Kidney (tissue), 14 donors: Measurements from ENCODE around the gene MRPL55. TPM values are rescaled to one million over a fixed set of nuclear protein-coding genes. Genes with fewer than 3 reads are reported as not detected.

Experiments used
- DNase-seq, 5 donors: peaks; one replicate each; pipeline ENCODE4 v3.0.0-alpha.2; 2013 to 2020
- FAIRE-seq: peaks from 2 replicates; lab custom pipeline; 2012; peaks lifted over from hg19 to GRCh38; lab: Jason Lieb, UNC
- H3K27ac ChIP-seq, 2 donors: one replicate each; pipeline ENCODE4 v1.7.0; 2013; ENCODE audit warnings: low read depth in 2 of 2, low read length in 2 of 2, inconsistent platforms in 1 of 2
- H3K27me3 ChIP-seq: one replicate; pipeline ENCODE4 v1.7.1; 2013; ENCODE audit warnings: low read length, inconsistent platforms; ENCODE audit not compliant: control insufficient read depth, insufficient read depth
- H3K36me3 ChIP-seq, 3 donors: one replicate each; pipeline versions ENCODE4 v1.7.0 to v1.7.1; 2013; ENCODE audit warnings: low read length in 3 of 3, control low read depth in 1 of 3, inconsistent platforms in 1 of 3; ENCODE audit not compliant: insufficient read depth in 3 of 3, control insufficient read depth in 2 of 3
- H3K4me1 ChIP-seq, 3 donors: one replicate each; pipeline versions ENCODE4 v1.7.0 to v1.7.1; 2013; ENCODE audit warnings: low read length in 3 of 3, inconsistent platforms in 1 of 3, low read depth in 1 of 3; ENCODE audit not compliant: control insufficient read depth in 2 of 3, insufficient read depth in 2 of 3
- H3K4me3 ChIP-seq, 3 donors: one replicate each; pipeline versions ENCODE4 v1.7.0 to v1.8.1; 2013; ENCODE audit warnings: low read length in 3 of 3, control low read depth in 1 of 3, inconsistent platforms in 1 of 3
- H3K9ac ChIP-seq, 3 donors: one replicate each; pipeline versions ENCODE4 v1.7.0 to v1.7.1; 2013; ENCODE audit warnings: low read length in 3 of 3, control low read depth in 1 of 3, inconsistent platforms in 1 of 3
- H3K9me3 ChIP-seq, 3 donors: one replicate each; pipeline versions ENCODE4 v1.7.0 to v1.7.1; 2013; ENCODE audit warnings: low read length in 3 of 3, control low read depth in 1 of 3, inconsistent platforms in 1 of 3; ENCODE audit not compliant: control insufficient read depth in 2 of 3, insufficient read depth in 1 of 3
- intact Hi-C: fragments of 100-400 bp; cut with DNase I; formaldehyde crosslinking; loops from one replicate; pipeline ENCODE4 v1.11.1; 2022
- polyA plus RNA-seq: library from polyadenylated mRNA; stranded (reverse); fragments of 350-450 nt; fragmentation: Illumina TruSeq; extraction: RNeasy Lipid Tissue Mini Kit (QIAGEN cat#74804); gene quantifications from one replicate; pipeline ENCODE4 v1.2.3, GENCODE V29; 2014; ENCODE audit warnings: low read depth, low replicate concordance; ENCODE audit not compliant: insufficient read depth
- total RNA-seq: library from RNA; stranded (reverse); fragmentation: NEBNext Ultra II Directional; extraction: Animal tissue kit (Norgen Biotek cat#: 25700); gene quantifications from one replicate; pipeline ENCODE4 v1.2.1, GENCODE V29; 2021
- TF ChIP-seq, protein P1 (sequence below): IDR thresholded peaks from 3 replicates; pipeline ENCODE4 v1.5.1; 2012; ENCODE audit warnings: mild to moderate bottlenecking, moderate library complexity, borderline replicate concordance; ENCODE audit not compliant: insufficient read depth; ENCODE audit errors: extremely low read depth
- donor health status: control.
- donor health status: control.
- donor health status: control.
- donor health status: control.
- donor health status: control.
- donor health status: DM: yes; HTN: yes; CAD: no.
- donor health status: Normal renal cell carcinoma (clear cell type).

Gene MRPL55
- total and polyA plus RNA-seq, 2 donors from 2014 or later: 37.8 to 141 TPM

DNA sequence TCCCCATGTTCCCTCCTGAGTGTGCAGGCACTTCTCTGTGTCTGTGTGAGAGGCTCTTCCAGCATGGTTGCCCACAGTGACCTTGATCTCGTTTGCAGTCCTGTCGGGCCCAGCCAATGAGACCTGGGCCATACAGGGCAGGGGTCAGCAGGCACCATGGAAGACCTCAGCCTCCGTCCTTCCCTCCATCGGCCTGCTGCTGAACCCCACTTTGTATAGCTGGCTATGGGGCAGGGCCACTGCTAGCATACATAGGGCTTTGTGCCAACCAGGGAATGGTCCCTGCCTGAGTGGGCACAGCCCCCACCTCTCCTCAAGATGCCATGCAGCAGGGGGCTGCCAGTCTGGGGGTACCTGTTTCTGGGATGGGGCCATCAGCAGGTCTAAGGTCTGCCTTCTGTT, 9.8 kb downstream of the MRPL55 start:
- TF ChIP-seq, protein P1, sequence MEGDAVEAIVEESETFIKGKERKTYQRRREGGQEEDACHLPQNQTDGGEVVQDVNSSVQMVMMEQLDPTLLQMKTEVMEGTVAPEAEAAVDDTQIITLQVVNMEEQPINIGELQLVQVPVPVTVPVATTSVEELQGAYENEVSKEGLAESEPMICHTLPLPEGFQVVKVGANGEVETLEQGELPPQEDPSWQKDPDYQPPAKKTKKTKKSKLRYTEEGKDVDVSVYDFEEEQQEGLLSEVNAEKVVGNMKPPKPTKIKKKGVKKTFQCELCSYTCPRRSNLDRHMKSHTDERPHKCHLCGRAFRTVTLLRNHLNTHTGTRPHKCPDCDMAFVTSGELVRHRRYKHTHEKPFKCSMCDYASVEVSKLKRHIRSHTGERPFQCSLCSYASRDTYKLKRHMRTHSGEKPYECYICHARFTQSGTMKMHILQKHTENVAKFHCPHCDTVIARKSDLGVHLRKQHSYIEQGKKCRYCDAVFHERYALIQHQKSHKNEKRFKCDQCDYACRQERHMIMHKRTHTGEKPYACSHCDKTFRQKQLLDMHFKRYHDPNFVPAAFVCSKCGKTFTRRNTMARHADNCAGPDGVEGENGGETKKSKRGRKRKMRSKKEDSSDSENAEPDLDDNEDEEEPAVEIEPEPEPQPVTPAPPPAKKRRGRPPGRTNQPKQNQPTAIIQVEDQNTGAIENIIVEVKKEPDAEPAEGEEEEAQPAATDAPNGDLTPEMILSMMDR: no peak
- Histone ChIP-seq H3K4me3 (no peak overlapping the region), H3K9me3 (peaks cover 0 to 6% (median 0%) of the 10 kb centered on the region in 3 donors), H3K27me3 (no peaks in the 10 kb centered on the region), H3K9ac (no peak overlapping the region), H3K4me1 (peaks cover 0 to 12% (median 4%) of the 10 kb centered on the region in 3 donors), H3K36me3 (peaks cover 0 to 24% (median 18%) of the 10 kb centered on the region in 3 donors), H3K27ac (no peak overlapping the region)
- intact Hi-C loops: no loop called here
- DNase-seq (no peak), FAIRE-seq (no peak)

DNA sequence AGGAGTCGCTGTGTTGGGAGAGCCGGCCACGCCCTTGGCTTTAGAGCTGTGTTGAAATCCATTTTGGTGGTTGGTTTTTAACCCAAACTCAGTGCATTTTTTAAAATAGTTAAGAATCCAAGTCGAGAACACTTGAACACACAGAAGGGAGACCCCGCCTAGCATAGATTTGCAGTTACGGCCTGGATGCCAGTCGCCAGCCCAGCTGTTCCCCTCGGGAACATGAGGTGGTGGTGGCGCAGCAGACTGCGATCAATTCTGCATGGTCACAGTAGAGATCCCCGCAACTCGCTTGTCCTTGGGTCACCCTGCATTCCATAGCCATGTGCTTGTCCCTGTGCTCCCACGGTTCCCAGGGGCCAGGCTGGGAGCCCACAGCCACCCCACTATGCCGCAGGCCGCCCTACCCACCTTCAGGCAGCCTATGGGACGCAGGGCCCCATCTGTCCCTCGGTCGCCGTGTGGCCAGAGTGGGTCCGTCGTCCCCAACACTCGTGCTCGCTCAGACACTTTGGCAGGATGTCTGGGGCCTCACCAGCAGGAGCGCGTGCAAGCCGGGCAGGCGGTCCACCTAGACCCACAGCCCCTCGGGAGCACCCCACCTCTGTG, 10.7 kb downstream of the MRPL55 start:
- no peaks in the 10 kb centered on the region for H3K27me3 ChIP-seq
- H3K9me3 ChIP-seq: peaks cover 0 to 8% (median 0%) of the 10 kb centered on the region in 3 donors
- TF ChIP-seq, protein P1: no peak
- no peak overlapping the region for H3K4me3 ChIP-seq
- intact Hi-C loops: no loop called here
- DNase-seq (peak in 1 of 5 donors; percentile 32), FAIRE-seq (no peak)
- H3K27ac ChIP-seq: no peak overlapping the region
- no peak overlapping the region for H3K9ac ChIP-seq
- H3K36me3 ChIP-seq: peaks cover 0 to 25% (median 18%) of the 10 kb centered on the region in 3 donors
- peaks cover 0 to 7% (median 0%) of the 10 kb centered on the region in 3 donors for H3K4me1 ChIP-seq

DNA sequence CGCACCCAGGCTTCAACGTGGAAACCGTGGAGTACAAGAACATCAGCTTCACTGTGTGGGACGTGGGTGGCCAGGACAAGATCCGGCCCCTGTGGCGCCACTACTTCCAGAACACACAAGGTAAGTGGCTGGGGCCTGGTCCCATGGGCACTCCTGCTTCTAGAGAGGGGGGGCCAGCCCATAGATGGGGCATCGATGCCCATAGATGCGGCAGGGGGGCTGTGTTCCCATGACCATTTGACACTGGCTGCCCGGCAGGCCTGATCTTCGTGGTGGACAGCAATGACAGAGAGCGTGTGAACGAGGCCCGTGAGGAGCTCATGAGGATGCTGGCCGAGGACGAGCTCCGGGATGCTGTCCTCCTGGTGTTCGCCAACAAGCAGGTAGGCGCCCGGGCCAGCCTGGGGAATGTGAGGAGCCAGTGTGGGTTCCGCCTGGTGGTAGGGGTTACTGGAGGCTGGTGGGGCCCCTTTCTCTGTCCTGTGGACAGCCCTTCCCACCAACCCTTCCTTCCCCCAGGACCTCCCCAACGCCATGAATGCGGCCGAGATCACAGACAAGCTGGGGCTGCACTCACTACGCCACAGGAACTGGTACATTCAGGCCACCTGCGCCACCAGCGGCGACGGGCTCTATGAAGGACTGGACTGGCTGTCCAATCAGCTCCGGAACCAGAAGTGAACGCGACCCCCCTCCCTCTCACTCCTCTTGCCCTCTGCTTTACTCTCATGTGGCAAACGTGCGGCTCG, 11.6 kb downstream of the MRPL55 start:
- no peak overlapping the region for H3K9ac ChIP-seq
- intact Hi-C loops: no loop called here
- peaks cover 0 to 9% (median 0%) of the 10 kb centered on the region in 3 donors for H3K4me1 ChIP-seq
- peaks cover 0 to 25% (median 18%) of the 10 kb centered on the region in 3 donors for H3K36me3 ChIP-seq
- H3K9me3 ChIP-seq: peaks cover 0 to 8% (median 0%) of the 10 kb centered on the region in 3 donors
- H3K4me3 ChIP-seq: no peak overlapping the region
- no peak overlapping the region for H3K27ac ChIP-seq
- H3K27me3 ChIP-seq: no peaks in the 10 kb centered on the region
- DNase-seq: peak in 2 of 5 donors; percentile 33 to 70
- TF ChIP-seq, protein P1: no peak
- no peak for FAIRE-seq
